GM18867 (cell line): ENCODE results near the gene CEL.

Experiments
- ATAC-seq: cut with Tn5 transposase; IDR thresholded peaks from one replicate; pipeline ENCODE4 v1.9.1; 2021; ENCODE audit warnings: mild to moderate bottlenecking, moderate library complexity; ENCODE audit not compliant: unreplicated experiment

Gene CEL

GRCh38 chr9:133114886-133115603, 53.3 kb downstream of the CEL start:
- no peak for ATAC-seq

- peak; percentile 73 for ATAC-seq
Measured at GRCh38 chr9:133115604-133116345, 54.0 kb downstream of the CEL start.

GRCh38 chr9:133116346-133117231, 54.8 kb downstream of the CEL start:
- ATAC-seq = no peak

GRCh38 chr9:133117271-133118178, 55.7 kb downstream of the CEL start:
- ATAC-seq = no peak

GRCh38 chr9:133118179-133118520, 56.4 kb downstream of the CEL start:
- no peak for ATAC-seq

- ATAC-seq = no peak
Measured at GRCh38 chr9:133118568-133118967, 56.8 kb downstream of the CEL start.

- no peak for ATAC-seq
Measured at GRCh38 chr9:133119103-133119845, 57.5 kb downstream of the CEL start.

GRCh38 chr9:133119846-133120500, 58.2 kb downstream of the CEL start:
- no peak for ATAC-seq

GRCh38 chr9:133120501-133121197, 58.9 kb downstream of the CEL start:
- no peak for ATAC-seq
